Epithelial cell of esophagus (primary cell): ENCODE results near the gene TANGO2.

Experiments
- DNase-seq: peaks from one replicate; pipeline ENCODE4 v3.0.0; 2010; ENCODE audit warnings: low read depth
- H3K4me3 ChIP-seq: 2 replicates; pipeline ENCODE4 v1.5.1; 2011; ENCODE audit warnings: mild to moderate bottlenecking, low read length, control low read depth
- CTCF ChIP-seq: IDR thresholded peaks from 2 replicates; pipeline ENCODE4 v1.5.1; 2011; ENCODE audit warnings: low read depth, mild to moderate bottlenecking, low read length, control low read depth, inconsistent platforms; ENCODE audit not compliant: insufficient read depth; ENCODE audit errors: missing control alignments

TANGO2 gene

GRCh38 chr22:20043057-20043996 is 22.4 kb downstream of the TANGO2 start:
- no peak for TF ChIP-seq CTCF
- no peak overlapping the region for H3K4me3 ChIP-seq
- no peak for DNase-seq

- H3K4me3 ChIP-seq = no peak overlapping the region
- TF ChIP-seq CTCF = no peak
Measured at GRCh38 chr22:20043997-20044342, 23.1 kb downstream of the TANGO2 start.

GRCh38 chr22:20044495-20045151 is 23.7 kb downstream of the TANGO2 start:
- no peak for DNase-seq
- H3K4me3 ChIP-seq = no peak overlapping the region
- no peak for TF ChIP-seq CTCF

More at GRCh38 chr22:20043997-20044342, 23.1 kb downstream of the TANGO2 start:
- DNase-seq = no peak

- no peak for TF ChIP-seq CTCF
- no peak for DNase-seq
- H3K4me3 ChIP-seq = no peak overlapping the region
Measured at GRCh38 chr22:20046730-20047129, 25.8 kb downstream of the TANGO2 start.

- H3K4me3 ChIP-seq = no peak overlapping the region
- no peak for TF ChIP-seq CTCF
- no peak for DNase-seq
Measured at GRCh38 chr22:20051927-20052308, 31.0 kb downstream of the TANGO2 start.

GRCh38 chr22:20052309-20053259 is 31.7 kb downstream of the TANGO2 start:
- DNase-seq = peak; percentile 16
- TF ChIP-seq CTCF = no peak
- no peak overlapping the region for H3K4me3 ChIP-seq
